HL-60 (cell line): ENCODE measurements around the gene BCL2.

Experiments
- DNase-seq, 2 experiments: peaks; one replicate each; pipeline ENCODE4 v3.0.0-alpha.2; 2010 to 2020; ENCODE audit warnings: low read depth in 1 of 2, low spot score in 1 of 2
- H3K27ac ChIP-seq: fragments of 250-450 bp; sonication (Bioruptor Pico); replicated peaks from 2 replicates; pipeline ENCODE4 v1.5.1; 2020; ENCODE audit warnings: mild to moderate bottlenecking, moderate library complexity
- H3K27me3 ChIP-seq: fragments of 250-450 bp; sonication (Bioruptor Pico); 2 replicates; pipeline ENCODE4 v1.5.1; 2021; ENCODE audit warnings: mild to moderate bottlenecking, moderate library complexity; ENCODE audit not compliant: insufficient read depth, poor library complexity, severe bottlenecking
- H3K4me3 ChIP-seq: replicated peaks from 2 replicates; pipeline ENCODE4 v1.5.1; 2011; ENCODE audit warnings: mild to moderate bottlenecking, control low read depth, low read length; ENCODE audit not compliant: insufficient read depth
- GABPA ChIP-seq: IDR thresholded peaks from 2 replicates; pipeline ENCODE4 v1.6.1; 2012; ENCODE audit warnings: low read depth
- POLR2AphosphoS5 ChIP-seq: IDR thresholded peaks from 2 replicates; pipeline ENCODE4 v1.6.1; 2012; ENCODE audit warnings: low read depth
- SPI1 ChIP-seq: IDR thresholded peaks from 2 replicates; pipeline ENCODE4 v1.6.1; 2012; ENCODE audit warnings: low read depth, mild to moderate bottlenecking, borderline replicate concordance
- TF ChIP-seq, protein P1 (sequence below): IDR thresholded peaks from 2 replicates; pipeline ENCODE4 v1.6.1; 2012; ENCODE audit warnings: low read depth; ENCODE audit not compliant: insufficient replicate concordance
- TF ChIP-seq, protein P2 (sequence below): IDR thresholded peaks from one replicate; pipeline ENCODE4 v1.5.1; 2011; ENCODE audit warnings: low read length, control low read depth, inconsistent platforms; ENCODE audit not compliant: insufficient read depth

The BCL2 gene

DNA sequence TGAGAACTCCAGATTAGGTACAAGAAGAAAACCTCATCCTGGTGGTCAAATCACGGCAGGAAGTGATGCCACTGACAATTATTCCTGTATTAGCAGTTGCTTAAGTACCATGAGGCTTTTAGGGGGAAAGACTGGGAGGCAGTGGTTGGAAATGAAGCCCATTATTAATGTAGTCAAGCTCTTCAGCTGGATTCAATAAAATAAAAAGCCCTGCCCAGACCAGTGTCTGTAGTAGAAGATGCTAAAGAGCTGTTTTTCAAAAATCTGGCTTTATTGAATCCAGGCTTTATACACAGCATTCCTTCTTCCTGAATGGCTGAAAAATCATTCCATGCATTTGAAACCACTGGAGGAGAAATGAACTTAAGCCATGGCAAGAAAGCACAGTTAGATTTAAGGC is 155.2 kb downstream of the BCL2 start:
- no peak overlapping the region for H3K4me3 ChIP-seq
- TF ChIP-seq, protein P1, sequence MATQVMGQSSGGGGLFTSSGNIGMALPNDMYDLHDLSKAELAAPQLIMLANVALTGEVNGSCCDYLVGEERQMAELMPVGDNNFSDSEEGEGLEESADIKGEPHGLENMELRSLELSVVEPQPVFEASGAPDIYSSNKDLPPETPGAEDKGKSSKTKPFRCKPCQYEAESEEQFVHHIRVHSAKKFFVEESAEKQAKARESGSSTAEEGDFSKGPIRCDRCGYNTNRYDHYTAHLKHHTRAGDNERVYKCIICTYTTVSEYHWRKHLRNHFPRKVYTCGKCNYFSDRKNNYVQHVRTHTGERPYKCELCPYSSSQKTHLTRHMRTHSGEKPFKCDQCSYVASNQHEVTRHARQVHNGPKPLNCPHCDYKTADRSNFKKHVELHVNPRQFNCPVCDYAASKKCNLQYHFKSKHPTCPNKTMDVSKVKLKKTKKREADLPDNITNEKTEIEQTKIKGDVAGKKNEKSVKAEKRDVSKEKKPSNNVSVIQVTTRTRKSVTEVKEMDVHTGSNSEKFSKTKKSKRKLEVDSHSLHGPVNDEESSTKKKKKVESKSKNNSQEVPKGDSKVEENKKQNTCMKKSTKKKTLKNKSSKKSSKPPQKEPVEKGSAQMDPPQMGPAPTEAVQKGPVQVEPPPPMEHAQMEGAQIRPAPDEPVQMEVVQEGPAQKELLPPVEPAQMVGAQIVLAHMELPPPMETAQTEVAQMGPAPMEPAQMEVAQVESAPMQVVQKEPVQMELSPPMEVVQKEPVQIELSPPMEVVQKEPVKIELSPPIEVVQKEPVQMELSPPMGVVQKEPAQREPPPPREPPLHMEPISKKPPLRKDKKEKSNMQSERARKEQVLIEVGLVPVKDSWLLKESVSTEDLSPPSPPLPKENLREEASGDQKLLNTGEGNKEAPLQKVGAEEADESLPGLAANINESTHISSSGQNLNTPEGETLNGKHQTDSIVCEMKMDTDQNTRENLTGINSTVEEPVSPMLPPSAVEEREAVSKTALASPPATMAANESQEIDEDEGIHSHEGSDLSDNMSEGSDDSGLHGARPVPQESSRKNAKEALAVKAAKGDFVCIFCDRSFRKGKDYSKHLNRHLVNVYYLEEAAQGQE, result no peak
- TF ChIP-seq, protein P2, sequence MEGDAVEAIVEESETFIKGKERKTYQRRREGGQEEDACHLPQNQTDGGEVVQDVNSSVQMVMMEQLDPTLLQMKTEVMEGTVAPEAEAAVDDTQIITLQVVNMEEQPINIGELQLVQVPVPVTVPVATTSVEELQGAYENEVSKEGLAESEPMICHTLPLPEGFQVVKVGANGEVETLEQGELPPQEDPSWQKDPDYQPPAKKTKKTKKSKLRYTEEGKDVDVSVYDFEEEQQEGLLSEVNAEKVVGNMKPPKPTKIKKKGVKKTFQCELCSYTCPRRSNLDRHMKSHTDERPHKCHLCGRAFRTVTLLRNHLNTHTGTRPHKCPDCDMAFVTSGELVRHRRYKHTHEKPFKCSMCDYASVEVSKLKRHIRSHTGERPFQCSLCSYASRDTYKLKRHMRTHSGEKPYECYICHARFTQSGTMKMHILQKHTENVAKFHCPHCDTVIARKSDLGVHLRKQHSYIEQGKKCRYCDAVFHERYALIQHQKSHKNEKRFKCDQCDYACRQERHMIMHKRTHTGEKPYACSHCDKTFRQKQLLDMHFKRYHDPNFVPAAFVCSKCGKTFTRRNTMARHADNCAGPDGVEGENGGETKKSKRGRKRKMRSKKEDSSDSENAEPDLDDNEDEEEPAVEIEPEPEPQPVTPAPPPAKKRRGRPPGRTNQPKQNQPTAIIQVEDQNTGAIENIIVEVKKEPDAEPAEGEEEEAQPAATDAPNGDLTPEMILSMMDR, result no peak
- TF ChIP-seq POLR2AphosphoS5 (no peak), GABPA (no peak), SPI1 (no peak)
- H3K27me3 ChIP-seq, result no peaks in the 10 kb centered on the region
- DNase-seq, result no peak
- H3K27ac ChIP-seq, result no peak overlapping the region

DNA sequence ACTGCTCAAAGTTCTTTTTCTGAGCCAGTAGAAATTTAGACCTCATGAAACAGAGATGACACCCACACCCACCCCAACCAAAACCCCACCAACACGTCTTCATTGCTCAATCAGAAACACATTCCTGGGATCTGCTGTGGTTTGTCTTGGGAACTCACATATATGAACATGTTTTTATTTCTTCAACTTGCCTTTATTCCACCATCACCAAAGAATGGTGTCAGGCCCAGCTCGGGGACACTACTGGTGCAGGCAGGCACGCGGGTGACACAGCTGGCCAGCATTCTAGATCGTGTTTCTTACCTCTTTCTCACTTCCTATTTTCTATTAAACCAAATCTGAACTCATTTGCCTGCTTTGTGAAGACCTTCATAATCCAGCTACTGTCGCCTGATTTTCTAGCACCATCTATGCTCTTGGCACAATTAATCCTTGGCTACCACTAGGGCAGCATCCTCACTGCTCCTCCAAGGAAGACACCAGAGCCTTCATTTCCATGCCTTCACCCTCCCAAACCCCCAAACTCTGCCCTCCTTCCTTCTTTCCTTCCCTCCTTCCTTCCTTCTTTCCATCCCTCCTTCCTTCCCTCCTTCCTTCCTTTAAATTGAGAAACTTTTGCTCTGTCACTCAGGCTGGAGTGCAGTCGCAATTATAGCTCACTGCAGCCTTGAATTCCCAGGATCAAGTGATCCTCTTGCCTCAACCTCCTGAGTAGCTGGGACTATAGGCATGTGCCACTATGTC is 157.1 kb downstream of the BCL2 start:
- TF ChIP-seq POLR2AphosphoS5 (no peak), SPI1 (peak; percentile 63; the same call in 1 of the 2 replicates)

DNA sequence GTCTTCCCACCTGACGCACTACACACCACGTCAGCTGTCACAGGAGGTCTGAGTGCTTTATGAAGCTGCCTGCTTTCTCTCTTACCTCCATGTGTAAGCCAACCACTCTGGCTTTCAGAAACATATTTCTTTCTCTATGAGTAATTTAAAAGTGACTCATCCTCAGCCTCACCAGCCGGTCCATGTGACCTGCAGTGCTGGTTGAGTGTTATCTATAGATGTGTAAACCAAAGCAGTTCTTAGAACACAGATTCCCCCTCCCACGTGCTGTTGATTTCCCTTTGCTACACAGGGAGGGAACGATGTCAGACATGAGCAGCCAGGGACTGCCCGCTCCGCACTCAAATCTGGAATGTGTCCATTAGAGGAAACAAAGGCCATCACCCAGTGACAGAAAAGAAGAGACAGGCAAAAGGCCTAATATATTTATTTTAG is 157.8 kb downstream of the BCL2 start:
- TF ChIP-seq POLR2AphosphoS5 (no peak), GABPA (no peak), SPI1 (no peak)
- TF ChIP-seq, protein P1, result no peak
- TF ChIP-seq, protein P2, result no peak
- H3K27ac ChIP-seq, result no peak overlapping the region
- no peaks in the 10 kb centered on the region for H3K27me3 ChIP-seq
- H3K4me3 ChIP-seq, result no peak overlapping the region
- DNase-seq, result no peak

More for the DNA sequence above, 157.1 kb downstream of the BCL2 start:
- no peaks in the 10 kb centered on the region for H3K27me3 ChIP-seq
- H3K4me3 ChIP-seq, result no peak overlapping the region
- no peak overlapping the region for H3K27ac ChIP-seq
- DNase-seq, result no peak

DNA sequence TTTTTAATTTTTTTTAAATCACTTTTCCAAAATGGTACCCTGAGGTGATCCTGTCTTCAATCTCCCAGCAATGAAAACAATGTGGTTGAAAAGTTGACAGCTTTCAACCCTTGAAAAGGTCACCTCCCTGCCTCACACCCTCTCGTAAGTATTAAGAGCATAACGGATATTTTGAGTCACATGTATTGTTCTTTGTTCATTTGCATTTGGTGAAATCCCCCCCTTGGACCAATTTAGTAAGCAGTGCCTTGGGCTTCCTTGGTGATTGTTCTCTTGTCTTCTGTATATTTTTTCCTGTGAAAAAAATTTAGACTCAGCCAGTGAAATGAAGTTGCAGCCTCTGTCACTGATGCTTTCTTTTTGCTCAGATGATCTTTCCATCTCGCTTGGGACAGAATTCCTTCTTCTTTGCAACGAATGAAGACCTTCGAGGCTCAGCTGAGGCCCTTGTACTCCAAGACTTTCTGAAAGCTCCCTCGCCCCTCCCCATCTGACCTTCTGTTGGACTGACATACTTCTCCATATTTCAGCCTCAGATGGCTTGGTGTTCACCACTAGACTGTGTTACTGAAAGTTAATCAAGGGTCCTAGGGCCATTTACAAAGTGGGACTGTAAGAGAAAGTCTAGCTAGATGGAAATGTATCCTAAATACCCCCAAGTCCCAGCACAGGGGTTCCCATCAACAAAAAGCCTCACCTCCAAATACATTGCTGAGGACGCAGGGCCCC is 158.4 kb downstream of the BCL2 start:
- no peak for DNase-seq
- no peaks in the 10 kb centered on the region for H3K27me3 ChIP-seq
- TF ChIP-seq SPI1 (no peak), POLR2AphosphoS5 (no peak), GABPA (no peak)
- TF ChIP-seq, protein P2, result no peak
- TF ChIP-seq, protein P1, result no peak
- H3K4me3 ChIP-seq, result no peak overlapping the region
- H3K27ac ChIP-seq, result no peak overlapping the region
